Chondrocyte (in vitro differentiated cells): ENCODE results near the gene ZSCAN29. TPM values are rescaled to one million over a fixed set of nuclear protein-coding genes. Genes with fewer than 3 reads are reported as not detected.

ENCODE experiments used
- DNase-seq: peaks from one replicate; pipeline ENCODE4 v3.0.0; 2021; ENCODE audit warnings: mixed read lengths, low spot score
- H3K27ac Mint-ChIP-seq: one replicate; pipeline ENCODE4 v1.8.0; 2021; ENCODE audit warnings: mild to moderate bottlenecking, moderate library complexity, mixed read lengths; ENCODE audit not compliant: unreplicated experiment
- H3K27me3 Mint-ChIP-seq: 2 replicates; pipeline ENCODE4 v1.8.0; 2021; ENCODE audit warnings: low read depth, mixed read lengths
- H3K36me3 Mint-ChIP-seq: 2 replicates; pipeline ENCODE4 v1.8.0; 2021; ENCODE audit warnings: low read depth, mixed read lengths
- H3K4me1 Mint-ChIP-seq: 2 replicates; pipeline ENCODE4 v1.8.0; 2021; ENCODE audit warnings: low read depth, mild to moderate bottlenecking, mixed read lengths
- H3K4me3 Mint-ChIP-seq: one replicate; pipeline ENCODE4 v1.8.0; 2021; ENCODE audit warnings: mild to moderate bottlenecking, moderate library complexity, mixed read lengths; ENCODE audit not compliant: unreplicated experiment
- H3K9me3 Mint-ChIP-seq: 2 replicates; pipeline ENCODE4 v1.8.0; 2021; ENCODE audit warnings: low read depth, mixed read lengths
- total RNA-seq: library from RNA; stranded (reverse); gene quantifications from 3 replicates; pipeline ENCODE4 v1.2.1, GENCODE V29; 2021
- TF ChIP-seq, protein P1 (sequence below): fragments of 200-600 bp; sonication (generic); IDR thresholded peaks from 2 replicates; pipeline ENCODE4 v1.5.0; 2021; ENCODE audit warnings: antibody characterized with exemption, mild to moderate bottlenecking, moderate library complexity

The ZSCAN29 gene
- total RNA-seq, 1 donor from 2014 or later = 22.3 TPM

DNA sequence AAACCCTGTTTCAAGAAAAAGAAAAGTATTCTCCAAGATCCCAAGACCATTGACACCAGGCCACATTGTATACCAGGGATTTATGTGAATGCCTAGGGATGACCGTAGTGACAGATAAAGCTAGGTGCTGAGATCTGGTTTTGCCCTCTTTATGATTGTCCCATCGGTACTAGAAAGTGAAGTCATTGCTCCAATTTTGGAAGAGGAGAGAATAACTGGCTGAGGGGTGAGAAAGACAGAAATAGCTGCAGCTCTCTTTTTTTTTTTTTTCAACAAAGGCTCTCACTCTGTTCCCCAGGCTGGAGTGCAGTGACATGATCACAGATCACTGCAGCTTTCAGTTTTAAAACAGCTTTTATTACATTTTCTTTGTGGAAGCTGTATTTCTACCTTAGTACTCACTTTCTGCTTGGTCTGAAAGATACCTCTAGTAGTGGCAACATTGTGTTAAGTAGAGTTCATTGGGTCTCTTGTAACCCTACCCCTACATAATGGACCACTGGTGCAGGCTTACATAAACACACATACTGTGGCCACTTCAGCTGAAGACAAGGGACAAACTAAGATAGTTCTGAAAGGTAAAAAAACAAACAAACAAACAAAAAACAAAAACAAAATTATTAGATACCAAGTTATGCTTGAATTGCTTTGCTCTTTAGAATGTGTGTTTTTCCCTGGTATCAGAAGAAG is 18.0 kb downstream of the ZSCAN29 start:
- Mint-ChIP-seq H3K9me3 (peaks cover 4% of the 10 kb centered on the region), H3K27me3 (no peaks in the 10 kb centered on the region), H3K36me3 (peaks cover 20% of the 10 kb centered on the region), H3K4me1 (no peaks in the 10 kb centered on the region), H3K27ac (no peak overlapping the region), H3K4me3 (no peak overlapping the region)
- TF ChIP-seq, protein P1, sequence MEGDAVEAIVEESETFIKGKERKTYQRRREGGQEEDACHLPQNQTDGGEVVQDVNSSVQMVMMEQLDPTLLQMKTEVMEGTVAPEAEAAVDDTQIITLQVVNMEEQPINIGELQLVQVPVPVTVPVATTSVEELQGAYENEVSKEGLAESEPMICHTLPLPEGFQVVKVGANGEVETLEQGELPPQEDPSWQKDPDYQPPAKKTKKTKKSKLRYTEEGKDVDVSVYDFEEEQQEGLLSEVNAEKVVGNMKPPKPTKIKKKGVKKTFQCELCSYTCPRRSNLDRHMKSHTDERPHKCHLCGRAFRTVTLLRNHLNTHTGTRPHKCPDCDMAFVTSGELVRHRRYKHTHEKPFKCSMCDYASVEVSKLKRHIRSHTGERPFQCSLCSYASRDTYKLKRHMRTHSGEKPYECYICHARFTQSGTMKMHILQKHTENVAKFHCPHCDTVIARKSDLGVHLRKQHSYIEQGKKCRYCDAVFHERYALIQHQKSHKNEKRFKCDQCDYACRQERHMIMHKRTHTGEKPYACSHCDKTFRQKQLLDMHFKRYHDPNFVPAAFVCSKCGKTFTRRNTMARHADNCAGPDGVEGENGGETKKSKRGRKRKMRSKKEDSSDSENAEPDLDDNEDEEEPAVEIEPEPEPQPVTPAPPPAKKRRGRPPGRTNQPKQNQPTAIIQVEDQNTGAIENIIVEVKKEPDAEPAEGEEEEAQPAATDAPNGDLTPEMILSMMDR = no peak
- DNase-seq = no peak

GRCh38 chr15:43347114-43347513 is 23.7 kb downstream of the ZSCAN29 start:
- no peaks in the 10 kb centered on the region for H3K9me3 Mint-ChIP-seq
- TF ChIP-seq, protein P1 = no peak
- H3K27me3 Mint-ChIP-seq = no peaks in the 10 kb centered on the region
- H3K4me1 Mint-ChIP-seq = no peaks in the 10 kb centered on the region
- no peak overlapping the region for H3K4me3 Mint-ChIP-seq
- no peak overlapping the region for H3K27ac Mint-ChIP-seq
- peaks cover 15% of the 10 kb centered on the region for H3K36me3 Mint-ChIP-seq
- DNase-seq = no peak

DNA sequence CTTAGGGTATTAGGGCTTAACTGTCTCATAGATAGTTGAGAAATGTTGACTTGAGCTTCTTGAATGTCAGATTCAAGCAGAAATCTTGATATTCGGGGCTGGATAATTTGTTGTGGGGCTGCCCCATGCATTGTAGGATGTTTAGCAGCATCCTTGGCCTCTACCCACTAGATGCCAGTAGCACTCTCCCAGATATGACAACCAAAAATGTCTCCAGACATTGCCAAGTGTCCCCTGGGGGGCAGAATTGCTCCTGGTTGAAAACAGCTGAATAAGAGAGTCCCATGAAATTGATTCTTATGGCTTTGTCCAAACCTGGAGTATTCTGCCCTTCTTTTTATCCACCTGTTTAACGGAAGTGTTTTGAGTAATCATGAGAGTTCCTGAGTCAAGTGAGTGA is 24.5 kb downstream of the ZSCAN29 start:
- DNase-seq = no peak
- Mint-ChIP-seq H3K9me3 (no peaks in the 10 kb centered on the region), H3K4me1 (no peaks in the 10 kb centered on the region), H3K27ac (no peak overlapping the region), H3K4me3 (no peak overlapping the region), H3K27me3 (no peaks in the 10 kb centered on the region), H3K36me3 (peaks cover 15% of the 10 kb centered on the region)
- TF ChIP-seq, protein P1 = no peak

- Mint-ChIP-seq H3K36me3 (peaks cover 11% of the 10 kb centered on the region), H3K27ac (peak overlapping the region; percentile 97), H3K4me3 (peak overlapping the region; percentile 90), H3K27me3 (no peaks in the 10 kb centered on the region), H3K4me1 (peaks cover 21% of the 10 kb centered on the region), H3K9me3 (no peaks in the 10 kb centered on the region)
- no peak for DNase-seq
- TF ChIP-seq, protein P1 = no peak
These were observed 40.1 kb downstream of the ZSCAN29 start for GRCh38 chr15:43330780-43331087.

DNA sequence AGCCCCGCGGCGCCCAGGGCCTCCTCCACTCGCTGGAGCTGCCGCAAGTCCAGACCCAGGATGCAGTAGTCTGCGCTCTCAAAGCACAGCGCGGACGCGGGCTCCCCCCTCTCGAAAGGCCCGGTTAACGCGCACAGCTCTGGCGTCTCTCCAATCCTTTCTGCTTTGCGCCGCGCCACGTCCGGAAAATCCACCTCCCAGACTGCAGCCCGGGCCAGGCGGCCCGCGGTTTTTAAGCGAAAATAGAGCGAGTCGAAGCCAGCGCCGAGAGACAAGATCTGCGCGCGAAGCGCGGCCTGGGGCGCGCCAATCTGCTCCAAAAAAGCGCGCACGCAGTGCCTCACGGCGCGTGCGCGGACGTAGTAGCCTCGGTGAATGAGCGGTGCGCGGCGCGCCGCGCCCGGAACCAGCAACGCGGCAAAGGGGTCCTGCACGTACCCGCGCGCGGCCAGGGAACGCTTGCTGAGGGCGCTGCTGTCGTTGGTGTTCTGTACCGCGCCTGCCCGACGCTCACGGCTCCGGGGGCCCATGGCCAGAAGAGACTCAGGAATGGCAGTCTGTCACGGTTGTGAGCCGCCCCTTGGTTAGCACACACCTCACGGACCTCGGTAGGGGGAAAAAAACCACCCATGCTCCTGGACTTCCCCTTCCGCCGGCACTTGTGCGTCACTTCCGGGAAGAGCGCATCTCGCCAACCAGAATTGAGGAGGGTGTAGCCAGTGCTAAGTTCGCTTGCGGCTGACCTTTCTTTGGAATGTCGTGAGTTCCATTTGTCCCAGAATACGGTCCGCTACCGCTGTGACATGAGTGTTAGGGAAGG is 40.7 kb downstream of the ZSCAN29 start, which contains the start of gene LCMT2:
Gene LCMT2, minus strand, starts transcription at position 614 of the 820 bp plus-strand sequence. Its CDS starts 84 bp downstream, at position 530.
- Mint-ChIP-seq H3K27me3 (no peaks in the 10 kb centered on the region), H3K27ac (peak within 1 kb of the TSS; percentile 97), H3K4me1 (peaks cover 21% of the 10 kb centered on the region), H3K4me3 (peak within 1 kb of the TSS; percentile 90), H3K9me3 (no peaks in the 10 kb centered on the region), H3K36me3 (peaks cover 8% of the 10 kb centered on the region)
- peak; percentile 92 for DNase-seq
- TF ChIP-seq, protein P1 = peak; percentile 21
